GM12878 (cell line): ENCODE data around the gene MTMR3. TPM values are rescaled to one million over a fixed set of nuclear protein-coding genes. Genes with fewer than 3 reads are reported as not detected.

Source experiments
- ATAC-seq: fragments of 200-7000 bp; cut with Tn5 transposase; 3 replicates; pipeline ENCODE4 v1.9.1; 2020; ENCODE audit warnings: mild to moderate bottlenecking, moderate library complexity
- BruUV-seq: library from RNA; stranded (reverse); fragments of 400-500 nt; replicated peaks from 2 replicates; lab custom pipeline; 2021; lab: Mats Ljungman, UMichigan
- CTCF ChIA-PET: fragments of 300-600 bp; sonication (Branson Sonifier 250); formaldehyde crosslinking; extraction: SDS; loops from one replicate; lab custom pipeline; 2021; ENCODE audit warnings: inconsistent platforms; lab: Yijun Ruan, JAX
- POLR2A ChIA-PET: fragments of 350-600 bp; formaldehyde crosslinking; extraction: SDS; loops from one replicate; lab custom pipeline; 2021; ENCODE audit warnings: inconsistent platforms; lab: Charles Lee
- RAD21 ChIA-PET: fragments of 300-600 bp; sonication (Branson Sonifier 250); formaldehyde crosslinking; loops from one replicate; lab custom pipeline; 2023; ENCODE audit warnings: antibody characterized with exemption; ENCODE audit not compliant: unreplicated experiment; lab: Charles Lee
- SMC1A ChIA-PET: fragments of 300-600 bp; sonication (Branson Sonifier 250); formaldehyde crosslinking; loops from one replicate; lab custom pipeline; 2023; ENCODE audit not compliant: unreplicated experiment, uncharacterized antibody; lab: Charles Lee
- DNase-seq: peaks from one replicate; pipeline ENCODE4 v3.0.0-alpha.2; 2011; ENCODE audit warnings: low read depth, low spot score
- FAIRE-seq: peaks from 3 replicates; lab custom pipeline; 2011; peaks lifted over from hg19 to GRCh38; lab: Jason Lieb, UNC
- H2AFZ ChIP-seq: 2 replicates; pipeline ENCODE4 v1.6.0; 2011; ENCODE audit warnings: low read depth, low read length, control low read depth; ENCODE audit not compliant: control insufficient read depth
- H3K27ac ChIP-seq: 2 replicates; pipeline ENCODE4 v1.5.1; 2011; ENCODE audit warnings: control low read depth; ENCODE audit not compliant: control insufficient read depth, insufficient read depth
- H3K27me3 ChIP-seq, 2 experiments: replicated peaks in 1 of 2; 2 replicates each; pipeline versions ENCODE4 v1.6.0 to v1.6.1; 2011; ENCODE audit warnings: low read length in 1 of 2; ENCODE audit not compliant: control insufficient read depth in 2 of 2, insufficient read depth in 2 of 2
- H3K36me3 ChIP-seq, 2 experiments: 2 replicates each; pipeline ENCODE4 v1.5.1; 2011; ENCODE audit warnings: low read length in 1 of 2; ENCODE audit not compliant: control insufficient read depth in 2 of 2, insufficient read depth in 2 of 2
- H3K4me1 ChIP-seq: 2 replicates; pipeline ENCODE4 v1.6.1; 2011; ENCODE audit warnings: mild to moderate bottlenecking, low read length, moderate library complexity, mixed read lengths; ENCODE audit not compliant: control insufficient read depth, insufficient read depth
- H3K4me2 ChIP-seq: 2 replicates; pipeline ENCODE4 v1.6.0; 2011; ENCODE audit warnings: control low read depth; ENCODE audit not compliant: control insufficient read depth, insufficient read depth
- H3K4me3 ChIP-seq: fragments of 200-600 bp; sonication (generic); 2 replicates; pipeline ENCODE4 v1.5.1; 2016
- H3K79me2 ChIP-seq: 2 replicates; pipeline ENCODE4 v1.6.0; 2011; ENCODE audit warnings: low read length; ENCODE audit not compliant: control insufficient read depth, insufficient read depth
- H3K9ac ChIP-seq: 2 replicates; pipeline ENCODE4 v1.8.0; 2011; ENCODE audit warnings: low read length, control low read depth, mixed read lengths; ENCODE audit not compliant: control insufficient read depth, insufficient read depth
- H3K9me3 ChIP-seq: replicated peaks from 3 replicates; pipeline ENCODE4 v1.5.1; 2011; ENCODE audit warnings: mild to moderate bottlenecking, low read length; ENCODE audit not compliant: control insufficient read depth, insufficient read depth
- H4K20me1 ChIP-seq: 2 replicates; pipeline ENCODE4 v1.6.0; 2011; ENCODE audit not compliant: control insufficient read depth, insufficient read depth
- ATF7 ChIP-seq: fragments of 450-650 bp; IDR thresholded peaks from 2 replicates; pipeline ENCODE4 v1.6.1; 2016; ENCODE audit warnings: low read depth, mild to moderate bottlenecking
- HDAC2 ChIP-seq: fragments of 200-600 bp; sonication (generic); IDR thresholded peaks from 2 replicates; pipeline ENCODE4 v1.6.1; 2017
- JUNB ChIP-seq: IDR thresholded peaks from 2 replicates; pipeline ENCODE4 v1.6.1; 2016; ENCODE audit warnings: antibody characterized with exemption, mild to moderate bottlenecking
- MEF2A ChIP-seq: IDR thresholded peaks from 2 replicates; pipeline ENCODE4 v1.6.1; 2011; ENCODE audit warnings: low read depth, mild to moderate bottlenecking, low read length, moderate library complexity; ENCODE audit not compliant: insufficient read depth
- NR2F1 ChIP-seq: fragments of 450-650 bp; conservative IDR thresholded peaks from 2 replicates; pipeline ENCODE4 v1.6.1; 2017; ENCODE audit warnings: mild to moderate bottlenecking
- RAD21 ChIP-seq: IDR thresholded peaks from 2 replicates; pipeline ENCODE4 v1.6.1; 2011; ENCODE audit warnings: mild to moderate bottlenecking, low read depth, low read length, moderate library complexity; ENCODE audit not compliant: insufficient read depth
- SRF ChIP-seq, 2 experiments: IDR thresholded peaks; 2 replicates each; pipeline ENCODE4 v1.6.1; 2011; ENCODE audit warnings: low read depth in 2 of 2, low read length in 2 of 2, mild to moderate bottlenecking in 1 of 2, moderate library complexity in 1 of 2
- TCF3 ChIP-seq: IDR thresholded peaks from 2 replicates; pipeline ENCODE4 v1.6.1; 2012; ENCODE audit warnings: low read depth, mild to moderate bottlenecking, low read length, borderline replicate concordance; ENCODE audit not compliant: insufficient read depth
- ZNF622 ChIP-seq: fragments of 450-650 bp; IDR thresholded peaks from 2 replicates; pipeline ENCODE4 v1.6.1; 2017; ENCODE audit warnings: mild to moderate bottlenecking, inconsistent platforms
- WGBS: methylation state at CpG from one replicate; pipeline ENCODE4 v1.1.6; 2016; ENCODE audit warnings: low lambda C conversion rate; ENCODE audit not compliant: insufficient replicate concordance, insufficient coverage; ENCODE audit errors: missing lambda C conversion rate; 5-methylcytosine and 5-hydroxymethylcytosine counted together
- in situ Hi-C: fragments of 300-500 bp; cut with MboI; formaldehyde crosslinking; loops from 9 replicates; pipeline ENCODE4 v1.14.3; 2018; ENCODE audit warnings: mixed read lengths
- intact Hi-C: fragments of 100-400 bp; cut with micrococcal nuclease; formaldehyde crosslinking; loops from one replicate; pipeline ENCODE4 v1.14.2; 2022; ENCODE audit not compliant: unreplicated experiment
- polyA plus RNA-seq, 11 experiments: library from polyadenylated mRNA; depleted of rRNA in 4 of 11; unstranded in 6 of 11; stranded (reverse) in 5 of 11; fragments of >200 nt; fragmentation: Nextera tagmentation in 4 of 11; fragmentation: Illumina TruSeq in 1 of 11; extraction: Ambion mirVana in 4 of 11; extraction: Trizol in 1 of 11; gene quantifications; 1 replicate in 1 of 11; 2 replicates in 10 of 11; pipeline versions ENCODE4 v1.2.1 to v1.2.3, GENCODE V29; 2011 to 2016; ENCODE audit warnings: inconsistent platforms in 2 of 11, missing spikeins in 2 of 11, low read depth in 1 of 11
- total RNA-seq, 4 experiments: library from RNA; depleted of rRNA in 3 of 4; stranded (reverse); fragments of >200 nt in 3 of 4; fragmentation: Illumina TruSeq in 1 of 4; extraction: Trizol in 1 of 4; gene quantifications; 2 replicates each; pipeline versions ENCODE4 v1.2.1 to v1.2.3, GENCODE V29; 2013 to 2021
- TF ChIP-seq, protein P1 (sequence below): fragments of 450-650 bp; IDR thresholded peaks from 2 replicates; pipeline ENCODE4 v1.6.1; 2018; ENCODE audit warnings: borderline replicate concordance, mild to moderate bottlenecking; ENCODE audit not compliant: partially characterized antibody

The MTMR3 gene
- total and polyA plus RNA-seq, 10 of the 15 experiments (the other 5 are each of a cell fraction or from before 2014, with no cell fraction given), result 1.4 to 23.7 (median 10.6) TPM

DNA sequence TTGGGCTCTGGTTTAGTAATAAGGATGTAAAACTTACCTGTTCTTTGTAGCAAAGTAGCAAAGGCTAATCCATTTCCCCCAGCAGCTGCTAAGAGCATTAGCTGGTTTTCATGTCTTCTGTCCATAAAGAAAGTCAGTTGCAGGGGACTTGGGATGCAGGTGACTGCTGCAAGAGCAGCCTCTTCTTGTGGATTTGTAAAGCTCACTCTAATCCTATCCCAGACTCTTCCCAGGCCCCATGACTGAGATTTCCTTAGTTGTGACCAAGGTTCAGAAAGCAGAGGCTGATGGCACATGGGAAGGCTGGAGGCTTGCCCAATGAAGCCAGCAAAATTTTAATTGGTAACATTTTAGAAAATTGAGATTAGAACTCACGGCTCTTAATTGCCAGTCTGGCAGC lies 102.9 kb downstream of the MTMR3 start:
- BruUV-seq, result no TSS peak
- ChIA-PET CTCF (interaction anchor here (1.3 kb wide), 1 partner anchor 19 kb away, joined by 4 read pairs; no protein-coding TSS in a partner anchor), POLR2A (no interaction called here), SMC1A (interaction anchor here (0.6 kb wide), 1 partner anchor 15 kb away, joined by 4 read pairs; no protein-coding TSS in a partner anchor), RAD21 (no interaction called here)
- intact Hi-C loops, result loop anchor here (10.0 kb wide), 1 partner anchor 101 kb away; the partner anchor contains the start of gene MTMR3
- Histone ChIP-seq H3K9me3 (no peaks in the 10 kb centered on the region), H2AFZ (no peak overlapping the region), H3K4me1 (no peaks in the 10 kb centered on the region), H3K4me3 (no peak overlapping the region), H3K79me2 (no peaks in the 10 kb centered on the region), H4K20me1 (no peaks in the 10 kb centered on the region), H3K9ac (no peak overlapping the region), H3K27me3 (no peaks in the 10 kb centered on the region), H3K36me3 (no peaks in the 10 kb centered on the region), H3K4me2 (no peak overlapping the region), H3K27ac (no peak overlapping the region)
- in situ Hi-C loops, result no loop called here
- TF ChIP-seq NR2F1 (no peak), HDAC2 (no peak), MEF2A (no peak), RAD21 (no peak), ZNF622 (no peak), SRF (IDR thresholded peaks at IDR 0.05; ENCODE audit: low read depth in 2 of 2, low read length in 2 of 2) (no peak), ATF7 (no peak), TCF3 (no peak), JUNB (no peak)
- TF ChIP-seq, protein P1, sequence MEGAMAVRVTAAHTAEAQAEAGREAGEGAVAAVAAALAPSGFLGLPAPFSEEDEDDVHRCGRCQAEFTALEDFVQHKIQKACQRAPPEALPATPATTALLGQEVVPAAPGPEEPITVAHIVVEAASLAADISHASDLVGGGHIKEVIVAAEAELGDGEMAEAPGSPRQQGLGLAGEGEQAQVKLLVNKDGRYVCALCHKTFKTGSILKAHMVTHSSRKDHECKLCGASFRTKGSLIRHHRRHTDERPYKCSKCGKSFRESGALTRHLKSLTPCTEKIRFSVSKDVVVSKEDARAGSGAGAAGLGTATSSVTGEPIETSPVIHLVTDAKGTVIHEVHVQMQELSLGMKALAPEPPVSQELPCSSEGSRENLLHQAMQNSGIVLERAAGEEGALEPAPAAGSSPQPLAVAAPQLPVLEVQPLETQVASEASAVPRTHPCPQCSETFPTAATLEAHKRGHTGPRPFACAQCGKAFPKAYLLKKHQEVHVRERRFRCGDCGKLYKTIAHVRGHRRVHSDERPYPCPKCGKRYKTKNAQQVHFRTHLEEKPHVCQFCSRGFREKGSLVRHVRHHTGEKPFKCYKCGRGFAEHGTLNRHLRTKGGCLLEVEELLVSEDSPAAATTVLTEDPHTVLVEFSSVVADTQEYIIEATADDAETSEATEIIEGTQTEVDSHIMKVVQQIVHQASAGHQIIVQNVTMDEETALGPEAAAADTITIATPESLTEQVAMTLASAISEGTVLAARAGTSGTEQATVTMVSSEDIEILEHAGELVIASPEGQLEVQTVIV, result no peak
- ATAC-seq (no peak), FAIRE-seq (no peak), DNase-seq (no peak)
- 100% methylated on average over 1 of the region's 1 CpG for WGBS
